Neuron (in vitro differentiated cells): Measurements from ENCODE around the gene PLA2G2F.

Experiments
- H2AFZ ChIP-seq: one replicate; pipeline ENCODE4 v1.6.1; 2013; ENCODE audit warnings: low read depth, mild to moderate bottlenecking, inconsistent platforms, low read length, moderate library complexity
- H3K27me3 ChIP-seq: one replicate; pipeline ENCODE4 v1.6.1; 2013; ENCODE audit warnings: low read length; ENCODE audit not compliant: insufficient read depth
- H3K36me3 ChIP-seq: one replicate; pipeline ENCODE4 v1.6.1; 2013; ENCODE audit warnings: low read length; ENCODE audit not compliant: insufficient read depth
- H3K4me1 ChIP-seq: one replicate; pipeline ENCODE4 v1.6.1; 2013; ENCODE audit warnings: low read length; ENCODE audit not compliant: insufficient read depth
- H3K4me3 ChIP-seq: 2 replicates; pipeline ENCODE4 v1.5.1; 2013; ENCODE audit warnings: mild to moderate bottlenecking, low read length, moderate library complexity
- H3K9me3 ChIP-seq: one replicate; pipeline ENCODE4 v1.6.1; 2013; ENCODE audit warnings: low read length

The PLA2G2F gene, protein sequence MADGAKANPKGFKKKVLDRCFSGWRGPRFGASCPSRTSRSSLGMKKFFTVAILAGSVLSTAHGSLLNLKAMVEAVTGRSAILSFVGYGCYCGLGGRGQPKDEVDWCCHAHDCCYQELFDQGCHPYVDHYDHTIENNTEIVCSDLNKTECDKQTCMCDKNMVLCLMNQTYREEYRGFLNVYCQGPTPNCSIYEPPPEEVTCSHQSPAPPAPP

DNA sequence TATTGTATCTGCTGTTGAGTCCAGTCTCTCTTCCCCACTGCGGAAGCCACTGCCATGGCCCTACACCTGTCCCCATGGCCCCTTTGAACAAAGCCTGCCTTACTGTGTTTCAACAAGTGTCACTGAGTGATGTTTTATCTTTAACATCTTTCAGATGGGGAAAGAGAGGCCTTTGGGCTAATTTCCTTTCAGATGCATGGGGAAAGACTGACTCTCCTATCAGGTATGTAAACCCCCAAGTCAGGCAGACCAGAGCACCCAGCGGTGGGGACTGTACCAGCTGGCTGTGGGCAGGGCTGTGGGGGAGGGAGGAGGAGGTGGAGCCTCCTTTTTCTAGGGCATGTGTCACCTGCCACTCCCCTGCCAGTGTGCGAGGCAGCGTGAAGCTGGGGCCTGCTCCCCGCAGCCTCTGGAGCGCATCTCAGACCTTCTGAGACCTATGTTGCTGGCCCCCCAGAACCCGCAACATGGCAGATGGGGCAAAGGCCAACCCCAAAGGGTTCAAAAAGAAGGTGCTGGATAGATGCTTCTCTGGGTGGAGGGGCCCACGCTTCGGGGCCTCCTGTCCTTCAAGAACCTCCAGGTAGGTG is at the start of gene PLA2G2F:
Gene PLA2G2F, plus strand, starts transcription at position 363 of the 590 bp plus-strand sequence. Its CDS starts 105 bp downstream, at position 468.
- Histone ChIP-seq H3K4me3 (no peak within 1 kb of the TSS), H3K4me1 (no peaks in the 10 kb centered on the region), H3K27me3 (no peaks in the 10 kb centered on the region), H3K36me3 (no peaks in the 10 kb centered on the region), H3K9me3 (no peaks in the 10 kb centered on the region), H2AFZ (no peak within 1 kb of the TSS)

DNA sequence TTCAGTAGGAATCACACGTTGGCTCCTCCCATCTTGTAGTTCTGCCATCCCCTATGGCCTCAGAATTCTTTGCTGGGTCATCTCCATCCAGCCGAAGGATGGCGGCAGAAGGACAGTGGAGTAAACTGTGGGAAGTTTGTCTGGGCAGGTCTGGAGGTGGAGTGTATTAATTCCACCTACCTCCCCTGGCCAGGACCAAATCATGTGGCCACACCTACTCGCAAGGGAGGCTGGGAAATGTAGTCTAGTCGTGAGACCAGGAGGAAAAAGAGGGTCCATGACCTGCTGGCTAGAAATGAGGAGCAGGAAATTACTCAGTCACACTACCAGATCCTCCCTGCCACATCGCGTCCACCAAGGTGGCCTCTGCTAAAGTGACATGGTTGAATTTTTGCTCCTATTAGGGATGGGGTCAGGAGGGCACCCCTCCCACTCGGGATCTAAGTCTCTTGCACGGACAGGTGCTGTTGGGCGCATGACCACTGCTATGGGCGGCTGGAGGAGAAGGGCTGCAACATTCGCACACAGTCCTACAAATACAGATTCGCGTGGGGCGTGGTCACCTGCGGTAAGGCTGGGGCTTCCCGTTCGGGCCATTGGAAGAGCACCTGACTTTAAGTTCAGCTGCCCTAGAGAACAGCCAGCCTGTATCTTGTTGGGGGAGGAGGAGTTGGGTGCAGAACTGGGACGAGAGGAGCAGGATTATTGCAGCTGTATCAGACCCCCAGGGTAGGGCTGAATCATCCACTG is 49.6 kb upstream of the PLA2G2F start:
- H3K4me1 ChIP-seq: no peaks in the 10 kb centered on the region
- H3K4me3 ChIP-seq: no peak overlapping the region
- H2AFZ ChIP-seq: no peak overlapping the region
- peaks cover 10% of the 10 kb centered on the region for H3K27me3 ChIP-seq
- H3K36me3 ChIP-seq: no peaks in the 10 kb centered on the region
- no peaks in the 10 kb centered on the region for H3K9me3 ChIP-seq

DNA sequence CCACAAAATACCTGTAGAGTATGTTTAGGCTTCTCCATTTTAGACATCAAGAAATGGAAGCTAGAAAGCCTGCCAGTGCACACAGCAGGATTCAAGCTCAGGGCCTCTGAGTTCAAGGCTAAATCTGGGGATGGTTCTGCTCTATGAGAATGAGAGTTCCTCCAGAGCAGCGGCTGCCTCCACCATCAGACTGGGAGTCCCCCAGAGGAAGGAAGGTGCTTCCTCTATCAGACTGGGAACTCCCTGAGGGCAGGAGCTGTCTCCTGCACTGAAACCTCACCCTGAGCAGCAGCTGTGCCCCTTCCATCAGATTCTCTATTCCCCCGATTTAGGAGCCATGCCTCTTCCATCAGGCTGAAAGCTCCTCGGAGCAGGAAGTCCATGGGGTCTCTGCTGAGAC is 49.0 kb upstream of the PLA2G2F start:
- H3K4me1 ChIP-seq: no peaks in the 10 kb centered on the region
- H2AFZ ChIP-seq: no peak overlapping the region
- no peak overlapping the region for H3K4me3 ChIP-seq
- no peaks in the 10 kb centered on the region for H3K36me3 ChIP-seq
- no peaks in the 10 kb centered on the region for H3K9me3 ChIP-seq
- peaks cover 9% of the 10 kb centered on the region for H3K27me3 ChIP-seq

DNA sequence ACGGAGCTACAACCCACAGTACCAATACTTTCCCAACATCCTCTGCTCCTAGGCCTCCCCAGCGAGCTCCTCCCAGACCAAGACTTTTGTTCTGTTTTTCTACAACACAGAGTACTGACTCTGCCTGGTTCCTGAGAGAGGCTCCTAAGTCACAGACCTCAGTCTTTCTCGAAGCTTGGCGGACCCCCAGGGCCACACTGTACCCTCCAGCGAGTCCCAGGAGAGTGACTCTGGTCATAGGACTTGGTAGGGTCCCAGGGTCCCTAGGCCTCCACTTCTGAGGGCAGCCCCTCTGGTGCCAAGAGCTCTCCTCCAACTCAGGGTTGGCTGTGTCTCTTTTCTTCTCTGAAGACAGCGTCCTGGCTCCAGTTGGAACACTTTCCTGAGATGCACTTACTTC is 48.5 kb upstream of the PLA2G2F start:
- Histone ChIP-seq H3K9me3 (no peaks in the 10 kb centered on the region), H3K36me3 (no peaks in the 10 kb centered on the region), H3K4me3 (no peak overlapping the region), H3K4me1 (no peaks in the 10 kb centered on the region), H2AFZ (no peak overlapping the region), H3K27me3 (peaks cover 9% of the 10 kb centered on the region)

DNA sequence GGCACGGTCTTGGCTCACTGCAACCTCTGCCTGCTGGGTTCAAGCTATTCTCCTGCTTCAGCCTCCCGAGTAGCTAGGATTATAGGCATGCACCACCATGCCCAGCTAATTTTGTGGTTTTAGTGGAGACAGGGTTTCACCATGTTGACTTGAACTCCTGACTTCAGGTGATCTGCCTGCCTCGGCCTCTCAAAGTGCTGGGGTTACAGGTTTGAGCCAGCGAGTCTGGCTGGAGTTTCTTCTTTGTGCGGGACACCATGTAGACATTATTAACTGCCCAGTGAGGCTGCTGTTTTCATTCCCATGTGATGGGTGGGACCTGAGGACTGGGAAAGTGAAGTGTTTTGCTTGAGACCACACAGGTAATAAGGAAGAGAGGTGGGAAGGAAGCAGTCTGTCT is 45.8 kb upstream of the PLA2G2F start:
- Histone ChIP-seq H3K36me3 (no peaks in the 10 kb centered on the region), H3K4me1 (no peaks in the 10 kb centered on the region), H2AFZ (no peak overlapping the region), H3K27me3 (peaks cover 9% of the 10 kb centered on the region), H3K9me3 (no peaks in the 10 kb centered on the region), H3K4me3 (no peak overlapping the region)

DNA sequence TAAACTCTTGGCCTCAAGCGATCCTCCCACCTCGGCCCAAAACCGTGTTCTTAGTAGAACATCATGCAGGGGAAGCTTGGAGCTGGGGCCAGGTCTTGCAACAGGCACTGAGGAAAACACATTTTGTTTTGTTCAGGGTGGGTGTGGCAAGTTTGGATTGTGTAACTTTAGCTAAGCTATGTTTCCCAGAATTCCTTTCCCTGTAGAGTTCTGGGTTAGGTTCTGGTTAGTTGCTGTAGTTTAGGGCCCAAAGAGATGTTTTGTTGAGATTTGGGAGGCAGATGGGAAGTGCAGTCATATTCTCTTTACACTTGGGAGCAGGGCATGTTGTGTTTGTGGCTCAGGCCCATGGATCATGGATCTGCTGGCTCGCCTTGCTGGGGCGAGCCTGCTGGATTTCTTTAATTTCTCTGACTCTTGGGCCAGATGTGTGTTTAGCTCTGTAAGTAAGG is 45.2 kb upstream of the PLA2G2F start:
- H3K36me3 ChIP-seq: no peaks in the 10 kb centered on the region
- H3K27me3 ChIP-seq: peaks cover 9% of the 10 kb centered on the region
- no peak overlapping the region for H2AFZ ChIP-seq
- H3K4me1 ChIP-seq: no peaks in the 10 kb centered on the region
- no peaks in the 10 kb centered on the region for H3K9me3 ChIP-seq
- H3K4me3 ChIP-seq: no peak overlapping the region

DNA sequence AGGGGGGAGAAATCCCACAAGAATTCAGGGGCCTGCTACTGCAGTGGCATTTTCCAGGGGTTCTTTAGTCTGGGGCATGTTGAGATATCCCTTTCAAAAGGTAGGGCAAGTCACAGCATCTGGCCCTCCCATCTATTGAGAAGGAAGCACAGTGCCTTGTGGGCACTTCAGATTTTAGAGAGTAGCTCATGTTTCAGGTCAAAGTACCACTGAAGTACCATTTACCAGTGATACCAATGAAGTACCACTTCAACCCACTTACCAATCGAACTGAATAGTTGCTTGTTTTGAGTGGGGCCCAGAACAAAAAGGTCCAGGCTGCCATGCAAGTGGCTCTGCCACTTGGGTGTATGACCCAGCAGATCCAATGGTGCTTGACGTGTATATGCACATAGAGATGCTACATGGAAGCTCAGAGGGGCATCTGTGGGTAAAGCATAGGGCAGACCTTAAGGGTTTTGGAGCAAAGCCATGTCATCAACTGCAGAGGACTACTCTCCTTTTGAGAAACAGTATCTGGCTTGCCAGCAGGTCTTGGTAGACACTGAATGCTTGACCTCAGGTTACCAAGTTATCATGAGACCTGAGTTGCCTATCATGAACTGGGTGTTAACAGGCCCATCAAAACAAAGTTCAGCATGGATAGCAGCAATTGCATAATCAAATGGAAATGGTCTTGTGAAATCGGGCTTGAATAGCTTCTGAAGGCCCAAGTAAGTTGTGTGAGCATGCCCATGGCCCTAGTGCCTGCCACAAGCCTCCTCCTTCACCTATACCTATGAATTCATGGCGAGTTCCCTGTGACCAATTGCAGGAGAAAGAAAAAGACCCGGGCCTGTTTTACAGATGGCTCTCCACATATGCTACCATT is 43.3 kb upstream of the PLA2G2F start:
- H3K4me1 ChIP-seq: no peaks in the 10 kb centered on the region
- H3K4me3 ChIP-seq: no peak overlapping the region
- no peaks in the 10 kb centered on the region for H3K36me3 ChIP-seq
- no peaks in the 10 kb centered on the region for H3K9me3 ChIP-seq
- H3K27me3 ChIP-seq: peaks cover 9% of the 10 kb centered on the region
- H2AFZ ChIP-seq: no peak overlapping the region

DNA sequence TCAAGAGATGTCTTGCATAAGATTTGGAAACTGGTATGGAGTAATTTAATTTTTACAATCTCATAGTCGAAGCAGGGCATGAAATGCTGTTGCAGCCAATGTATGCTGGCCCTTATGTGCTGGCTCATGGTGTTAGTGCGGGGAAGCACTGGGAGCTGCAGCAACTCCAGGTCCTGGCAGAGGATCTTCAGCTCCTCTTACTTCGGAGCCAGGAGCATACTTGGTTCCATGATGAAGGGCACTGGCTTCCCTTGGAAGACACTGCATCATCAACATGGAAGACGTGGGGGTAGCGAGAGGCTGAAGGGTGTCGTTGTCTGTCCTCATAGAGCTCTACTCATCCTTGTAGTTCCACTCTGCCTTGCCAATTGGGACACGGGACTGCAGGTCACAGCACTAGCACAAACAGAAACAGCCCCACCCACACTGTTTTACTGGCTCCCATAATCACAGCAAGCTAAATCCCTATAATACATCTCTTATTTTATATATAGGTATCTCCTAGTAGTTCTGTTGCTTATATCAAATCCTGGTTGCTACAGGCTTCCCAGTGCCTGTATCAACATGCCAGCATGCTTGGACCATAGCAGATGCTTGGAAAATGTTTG is 42.2 kb upstream of the PLA2G2F start:
- Histone ChIP-seq H3K9me3 (no peaks in the 10 kb centered on the region), H3K4me3 (no peak overlapping the region), H2AFZ (no peak overlapping the region), H3K27me3 (peaks cover 4% of the 10 kb centered on the region), H3K4me1 (no peaks in the 10 kb centered on the region), H3K36me3 (no peaks in the 10 kb centered on the region)

DNA sequence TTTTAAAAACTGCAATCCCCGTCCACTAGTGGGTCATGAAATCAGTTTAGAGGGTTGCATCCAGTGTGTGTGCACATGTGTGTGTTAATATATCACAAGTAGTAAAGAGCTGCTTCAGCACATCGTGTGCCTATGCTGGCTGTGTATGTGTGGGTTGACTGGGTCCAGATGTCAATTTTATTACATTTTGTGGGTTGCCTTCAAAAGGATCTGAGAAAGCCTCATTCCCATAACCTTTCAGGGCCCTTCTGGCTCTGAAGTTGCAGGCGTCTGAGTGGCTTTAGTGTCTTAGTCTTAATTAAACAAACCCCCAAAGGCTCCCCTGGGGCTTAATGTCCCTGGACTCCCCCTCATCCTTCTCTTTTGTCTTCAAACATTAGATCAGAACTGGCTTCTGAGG is 39.6 kb upstream of the PLA2G2F start:
- Histone ChIP-seq H3K4me3 (no peak overlapping the region), H3K27me3 (no peaks in the 10 kb centered on the region), H3K9me3 (no peaks in the 10 kb centered on the region), H2AFZ (no peak overlapping the region), H3K36me3 (no peaks in the 10 kb centered on the region), H3K4me1 (no peaks in the 10 kb centered on the region)

DNA sequence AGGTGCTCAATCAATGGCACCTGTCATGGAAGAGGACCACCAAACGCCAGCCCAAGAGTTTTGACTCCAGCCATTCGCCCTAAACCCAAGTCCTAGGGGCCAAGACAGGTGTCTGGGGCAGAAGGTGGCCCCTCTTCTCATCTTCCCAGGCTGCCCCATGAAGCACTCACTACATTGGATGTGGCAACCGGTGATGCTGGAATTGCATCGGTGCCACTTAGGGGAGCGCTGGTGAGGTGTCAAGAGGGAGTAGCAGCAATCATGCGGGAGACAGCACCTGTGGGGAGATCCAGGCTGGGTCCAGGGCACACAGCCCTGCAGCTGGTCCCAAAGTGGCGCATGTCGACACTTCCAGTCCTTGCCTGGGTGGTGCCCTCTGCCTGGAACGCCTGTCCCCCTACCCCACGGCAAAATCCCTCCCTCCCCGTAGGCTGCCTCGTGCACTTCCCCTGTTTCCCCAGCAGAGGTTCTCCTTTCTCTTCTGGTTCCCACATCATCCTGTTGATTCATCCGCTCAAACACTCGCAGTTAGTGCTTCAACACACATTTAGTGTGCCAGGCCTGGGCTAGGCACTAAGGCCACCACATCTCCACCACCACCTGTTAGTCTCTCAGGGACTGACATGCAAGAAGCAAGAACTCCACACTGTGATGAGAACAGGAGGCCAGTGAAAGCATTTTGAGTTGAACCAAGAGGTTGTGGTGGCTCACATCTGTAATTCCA is 38.3 kb upstream of the PLA2G2F start:
- Histone ChIP-seq H2AFZ (no peak overlapping the region), H3K4me3 (no peak overlapping the region), H3K36me3 (no peaks in the 10 kb centered on the region)

DNA sequence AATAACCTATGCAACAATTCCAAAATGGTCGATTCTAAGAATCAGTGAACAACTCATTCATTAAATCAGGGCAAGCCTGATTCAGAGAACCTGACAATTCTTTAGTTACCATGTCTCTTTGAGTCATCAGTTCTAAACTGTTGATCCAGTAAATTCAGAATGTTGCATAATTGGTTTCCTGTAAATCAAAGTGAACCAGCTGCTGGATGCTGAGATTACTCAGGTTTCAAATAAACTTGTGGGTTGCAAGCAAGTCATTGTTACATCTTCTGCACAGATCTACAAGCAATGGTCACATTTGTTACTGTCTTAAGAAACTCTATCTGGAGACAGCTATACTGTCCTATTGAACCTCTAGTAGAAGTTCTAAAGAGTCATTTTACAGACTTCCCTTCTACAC is 36.2 kb upstream of the PLA2G2F start:
- Histone ChIP-seq H2AFZ (no peak overlapping the region), H3K36me3 (no peaks in the 10 kb centered on the region), H3K4me1 (peaks cover 13% of the 10 kb centered on the region), H3K4me3 (no peak overlapping the region), H3K27me3 (no peaks in the 10 kb centered on the region), H3K9me3 (no peaks in the 10 kb centered on the region)

More for the DNA sequence above, 38.3 kb upstream of the PLA2G2F start:
- Histone ChIP-seq H3K9me3 (no peaks in the 10 kb centered on the region), H3K4me1 (no peaks in the 10 kb centered on the region), H3K27me3 (no peaks in the 10 kb centered on the region)

DNA sequence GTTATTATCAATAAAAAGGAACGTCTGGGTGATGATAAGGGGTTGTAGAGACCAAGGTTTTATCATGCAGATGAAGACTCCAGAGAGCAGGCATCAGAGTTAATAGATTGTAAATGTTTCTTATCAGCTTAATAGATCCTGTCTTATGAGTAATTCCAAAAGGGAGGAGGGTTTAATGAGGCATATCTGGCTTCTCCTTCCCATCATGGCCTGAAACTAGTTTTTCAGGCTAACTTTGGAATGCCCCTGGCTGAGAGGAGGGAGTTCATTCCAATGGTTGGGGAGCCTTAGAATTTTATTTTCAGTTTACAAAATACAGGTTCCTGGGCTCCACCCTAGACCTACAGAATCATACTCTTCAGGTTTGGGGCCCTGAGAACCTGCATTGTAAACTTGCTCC is 33.3 kb upstream of the PLA2G2F start:
- no peak overlapping the region for H2AFZ ChIP-seq
- H3K27me3 ChIP-seq: no peaks in the 10 kb centered on the region
- peaks cover 30% of the 10 kb centered on the region for H3K4me1 ChIP-seq
- no peaks in the 10 kb centered on the region for H3K36me3 ChIP-seq
- H3K4me3 ChIP-seq: no peak overlapping the region
- no peaks in the 10 kb centered on the region for H3K9me3 ChIP-seq
